ENCODE measurements around the gene GATD1.

DNA sequence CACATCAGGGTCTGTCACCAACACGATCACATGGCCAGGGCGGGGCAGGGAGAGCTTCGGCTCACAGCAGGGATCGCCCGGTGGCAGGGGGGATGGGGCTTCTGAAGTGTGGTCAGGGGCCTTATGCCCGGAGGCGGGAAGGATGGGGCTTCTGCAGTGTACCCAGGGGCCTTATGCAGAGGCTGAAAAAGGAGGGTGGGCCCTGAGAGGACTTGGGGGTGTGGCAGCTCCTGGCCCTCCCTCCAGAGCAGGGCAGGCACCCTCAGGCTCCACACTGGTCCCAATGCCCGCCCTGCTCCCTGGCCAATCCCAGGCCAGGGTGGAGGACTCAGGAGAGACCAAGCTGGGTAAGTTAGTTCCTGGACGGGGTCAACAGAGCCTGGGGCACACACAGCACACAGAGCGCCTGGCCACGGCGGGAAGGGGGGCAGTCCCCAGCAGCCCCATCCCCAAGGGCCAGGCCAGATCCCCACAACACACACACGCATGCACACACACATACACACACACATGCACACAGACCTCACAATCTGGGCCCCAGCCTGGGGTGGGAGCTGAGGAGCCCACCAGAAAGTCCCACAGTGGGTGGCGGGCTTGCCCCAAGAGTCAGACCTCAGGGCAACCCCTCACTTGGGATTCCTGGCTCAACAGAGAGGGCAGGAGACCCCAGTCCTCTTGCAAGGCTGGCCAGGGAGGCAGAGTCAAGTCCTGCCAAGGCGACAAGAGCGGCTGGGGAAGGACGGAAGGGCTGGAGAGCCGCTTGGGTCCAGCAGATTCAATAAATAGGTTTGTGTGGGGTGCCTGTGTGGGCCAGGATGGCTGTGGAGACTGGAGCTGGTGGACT lies 13.7 kb upstream of the GATD1 start:
- no peak for TF ChIP-seq EZH2 (IDR thresholded peaks at IDR 0.05; ENCODE audit: borderline replicate concordance, insufficient read depth, low read length, poor library complexity, severe bottlenecking)
- TF ChIP-seq, protein P1, sequence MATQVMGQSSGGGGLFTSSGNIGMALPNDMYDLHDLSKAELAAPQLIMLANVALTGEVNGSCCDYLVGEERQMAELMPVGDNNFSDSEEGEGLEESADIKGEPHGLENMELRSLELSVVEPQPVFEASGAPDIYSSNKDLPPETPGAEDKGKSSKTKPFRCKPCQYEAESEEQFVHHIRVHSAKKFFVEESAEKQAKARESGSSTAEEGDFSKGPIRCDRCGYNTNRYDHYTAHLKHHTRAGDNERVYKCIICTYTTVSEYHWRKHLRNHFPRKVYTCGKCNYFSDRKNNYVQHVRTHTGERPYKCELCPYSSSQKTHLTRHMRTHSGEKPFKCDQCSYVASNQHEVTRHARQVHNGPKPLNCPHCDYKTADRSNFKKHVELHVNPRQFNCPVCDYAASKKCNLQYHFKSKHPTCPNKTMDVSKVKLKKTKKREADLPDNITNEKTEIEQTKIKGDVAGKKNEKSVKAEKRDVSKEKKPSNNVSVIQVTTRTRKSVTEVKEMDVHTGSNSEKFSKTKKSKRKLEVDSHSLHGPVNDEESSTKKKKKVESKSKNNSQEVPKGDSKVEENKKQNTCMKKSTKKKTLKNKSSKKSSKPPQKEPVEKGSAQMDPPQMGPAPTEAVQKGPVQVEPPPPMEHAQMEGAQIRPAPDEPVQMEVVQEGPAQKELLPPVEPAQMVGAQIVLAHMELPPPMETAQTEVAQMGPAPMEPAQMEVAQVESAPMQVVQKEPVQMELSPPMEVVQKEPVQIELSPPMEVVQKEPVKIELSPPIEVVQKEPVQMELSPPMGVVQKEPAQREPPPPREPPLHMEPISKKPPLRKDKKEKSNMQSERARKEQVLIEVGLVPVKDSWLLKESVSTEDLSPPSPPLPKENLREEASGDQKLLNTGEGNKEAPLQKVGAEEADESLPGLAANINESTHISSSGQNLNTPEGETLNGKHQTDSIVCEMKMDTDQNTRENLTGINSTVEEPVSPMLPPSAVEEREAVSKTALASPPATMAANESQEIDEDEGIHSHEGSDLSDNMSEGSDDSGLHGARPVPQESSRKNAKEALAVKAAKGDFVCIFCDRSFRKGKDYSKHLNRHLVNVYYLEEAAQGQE (IDR thresholded peaks at IDR 0.05; ENCODE audit: borderline replicate concordance), result no peak
- TF ChIP-seq, protein P2, sequence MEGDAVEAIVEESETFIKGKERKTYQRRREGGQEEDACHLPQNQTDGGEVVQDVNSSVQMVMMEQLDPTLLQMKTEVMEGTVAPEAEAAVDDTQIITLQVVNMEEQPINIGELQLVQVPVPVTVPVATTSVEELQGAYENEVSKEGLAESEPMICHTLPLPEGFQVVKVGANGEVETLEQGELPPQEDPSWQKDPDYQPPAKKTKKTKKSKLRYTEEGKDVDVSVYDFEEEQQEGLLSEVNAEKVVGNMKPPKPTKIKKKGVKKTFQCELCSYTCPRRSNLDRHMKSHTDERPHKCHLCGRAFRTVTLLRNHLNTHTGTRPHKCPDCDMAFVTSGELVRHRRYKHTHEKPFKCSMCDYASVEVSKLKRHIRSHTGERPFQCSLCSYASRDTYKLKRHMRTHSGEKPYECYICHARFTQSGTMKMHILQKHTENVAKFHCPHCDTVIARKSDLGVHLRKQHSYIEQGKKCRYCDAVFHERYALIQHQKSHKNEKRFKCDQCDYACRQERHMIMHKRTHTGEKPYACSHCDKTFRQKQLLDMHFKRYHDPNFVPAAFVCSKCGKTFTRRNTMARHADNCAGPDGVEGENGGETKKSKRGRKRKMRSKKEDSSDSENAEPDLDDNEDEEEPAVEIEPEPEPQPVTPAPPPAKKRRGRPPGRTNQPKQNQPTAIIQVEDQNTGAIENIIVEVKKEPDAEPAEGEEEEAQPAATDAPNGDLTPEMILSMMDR (IDR thresholded peaks at IDR 0.05; ENCODE audit: poor library complexity, severe bottlenecking), result no peak
- no peak for TF ChIP-seq SMC3 (conservative IDR thresholded peaks at IDR 0.05; ENCODE audit: poor library complexity)
- no peak for TF ChIP-seq POLR2AphosphoS5 (IDR thresholded peaks at IDR 0.05)
- TF ChIP-seq MXI1 (conservative IDR thresholded peaks at IDR 0.05; ENCODE audit: poor library complexity, severe bottlenecking), result no peak
- TF ChIP-seq TAF1 (IDR thresholded peaks at IDR 0.05; ENCODE audit: low read depth), result no peak

All from neural cell (in vitro differentiated cells).